Smooth muscle cell (in vitro differentiated cells): ENCODE data around the gene PSTPIP2. TPM values are rescaled to one million over a fixed set of nuclear protein-coding genes. Genes with fewer than 3 reads are reported as not detected.

Source experiments
- DNase-seq: peaks from one replicate; lab custom pipeline; 2025; ENCODE audit not compliant: unreplicated experiment; lab: John Stamatoyannopoulos, UW
- H2AFZ ChIP-seq: fragments of 200-600 bp; sonication (generic); 2 replicates; pipeline ENCODE4 v1.6.0; 2016; ENCODE audit warnings: antibody characterized with exemption, low read depth, mild to moderate bottlenecking
- H3F3A ChIP-seq: fragments of 200-600 bp; sonication (generic); 2 replicates; pipeline ENCODE4 v1.6.0; 2017; ENCODE audit warnings: antibody characterized with exemption, low read depth
- H3K27ac ChIP-seq: fragments of 200-600 bp; sonication (generic); 2 replicates; pipeline ENCODE4 v1.5.1; 2016; ENCODE audit warnings: low read depth, mild to moderate bottlenecking
- H3K27me3 ChIP-seq: fragments of 200-600 bp; sonication (generic); 2 replicates; pipeline ENCODE4 v1.6.1; 2016; ENCODE audit warnings: low read depth, mild to moderate bottlenecking
- H3K36me3 ChIP-seq: fragments of 200-600 bp; sonication (generic); 2 replicates; pipeline ENCODE4 v1.5.1; 2016; ENCODE audit warnings: low read depth
- H3K4me1 ChIP-seq: fragments of 200-600 bp; sonication (generic); 2 replicates; pipeline ENCODE4 v1.5.1; 2016; ENCODE audit warnings: low read depth
- H3K4me2 ChIP-seq: fragments of 200-600 bp; sonication (generic); 2 replicates; pipeline ENCODE4 v1.6.0; 2016; ENCODE audit warnings: mild to moderate bottlenecking
- H3K4me3 ChIP-seq: fragments of 200-600 bp; sonication (generic); 2 replicates; pipeline ENCODE4 v1.5.1; 2016; ENCODE audit warnings: mild to moderate bottlenecking
- H3K79me2 ChIP-seq: fragments of 200-600 bp; sonication (generic); 2 replicates; pipeline ENCODE4 v1.6.0; 2016; ENCODE audit warnings: low read depth, mild to moderate bottlenecking
- H3K9ac ChIP-seq: fragments of 200-600 bp; sonication (generic); 2 replicates; pipeline ENCODE4 v1.6.0; 2016; ENCODE audit warnings: low read depth
- H3K9me3 ChIP-seq: fragments of 200-600 bp; sonication (generic); replicated peaks from 2 replicates; pipeline ENCODE4 v1.5.1; 2016; ENCODE audit warnings: low read depth
- H4K20me1 ChIP-seq: fragments of 200-600 bp; sonication (generic); 2 replicates; pipeline ENCODE4 v1.6.0; 2016; ENCODE audit warnings: low read depth
- WGBS: methylation state at CpG from one replicate; pipeline ENCODE4 v1.1.7; 2016; ENCODE audit warnings: low lambda C conversion rate; 5-methylcytosine and 5-hydroxymethylcytosine counted together
- polyA plus RNA-seq: library from polyadenylated mRNA; unstranded; fragments of >200 nt; fragmentation: Nextera tagmentation; extraction: Ambion mirVana; gene quantifications from 2 replicates; pipeline ENCODE4 v1.2.1, GENCODE V29; 2016
- total RNA-seq: library from RNA; depleted of rRNA; stranded (reverse); fragments of >200 nt; gene quantifications from 2 replicates; pipeline ENCODE4 v1.2.3, GENCODE V29; 2014
- TF ChIP-seq, protein P1 (sequence below): fragments of 200-600 bp; sonication (generic); IDR thresholded peaks from 2 replicates; pipeline ENCODE4 v1.5.1; 2017; ENCODE audit warnings: borderline replicate concordance, mild to moderate bottlenecking, antibody characterized with exemption; ENCODE audit not compliant: insufficient read depth, poor library complexity, severe bottlenecking

Gene PSTPIP2
- total and polyA plus RNA-seq, 2 experiments from 2014 or later = 6.5 to 14.0 TPM

DNA sequence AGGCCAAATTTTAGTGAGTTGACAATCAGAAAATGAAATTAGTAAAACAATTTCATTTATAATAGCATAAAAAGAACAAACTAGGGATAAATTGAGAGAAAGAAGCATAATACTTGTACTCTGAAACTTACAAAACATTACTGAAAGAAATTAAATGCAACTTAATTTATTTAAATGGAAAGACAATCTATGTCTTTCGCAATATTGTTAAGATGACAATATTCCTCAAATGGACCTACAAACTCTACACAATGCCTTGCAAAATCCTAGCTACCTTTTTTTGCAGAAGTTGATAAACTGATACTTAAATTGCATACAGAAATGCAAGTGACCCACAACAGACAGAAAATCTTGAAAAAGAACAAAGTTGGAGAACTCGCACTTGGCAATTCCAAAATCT, 114.0 kb downstream of the PSTPIP2 start:
- Histone ChIP-seq H3K4me2 (no peak overlapping the region), H3K27ac (no peak overlapping the region), H3K27me3 (no peaks in the 10 kb centered on the region)

DNA sequence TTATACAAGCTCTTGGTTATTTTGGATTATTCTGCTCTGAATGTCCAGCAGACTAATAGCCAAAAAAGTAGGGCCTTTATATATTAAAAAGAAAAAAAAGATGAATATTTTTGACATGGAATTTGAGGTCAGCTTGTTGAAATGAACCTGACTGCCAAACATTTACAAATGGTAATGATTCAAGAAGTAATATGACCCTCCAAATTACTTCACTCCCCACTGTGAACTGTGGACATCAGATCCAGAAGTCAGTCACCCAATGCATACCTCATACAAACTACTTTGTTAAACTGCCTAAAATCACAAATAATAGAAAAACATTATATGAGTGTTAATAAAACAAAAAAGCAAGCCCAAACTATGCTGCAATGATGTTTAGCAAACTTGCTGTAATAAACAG, 115.0 kb downstream of the PSTPIP2 start:
- H3F3A ChIP-seq = peaks cover 18% of the 10 kb centered on the region
- no peak for DNase-seq
- TF ChIP-seq, protein P1, sequence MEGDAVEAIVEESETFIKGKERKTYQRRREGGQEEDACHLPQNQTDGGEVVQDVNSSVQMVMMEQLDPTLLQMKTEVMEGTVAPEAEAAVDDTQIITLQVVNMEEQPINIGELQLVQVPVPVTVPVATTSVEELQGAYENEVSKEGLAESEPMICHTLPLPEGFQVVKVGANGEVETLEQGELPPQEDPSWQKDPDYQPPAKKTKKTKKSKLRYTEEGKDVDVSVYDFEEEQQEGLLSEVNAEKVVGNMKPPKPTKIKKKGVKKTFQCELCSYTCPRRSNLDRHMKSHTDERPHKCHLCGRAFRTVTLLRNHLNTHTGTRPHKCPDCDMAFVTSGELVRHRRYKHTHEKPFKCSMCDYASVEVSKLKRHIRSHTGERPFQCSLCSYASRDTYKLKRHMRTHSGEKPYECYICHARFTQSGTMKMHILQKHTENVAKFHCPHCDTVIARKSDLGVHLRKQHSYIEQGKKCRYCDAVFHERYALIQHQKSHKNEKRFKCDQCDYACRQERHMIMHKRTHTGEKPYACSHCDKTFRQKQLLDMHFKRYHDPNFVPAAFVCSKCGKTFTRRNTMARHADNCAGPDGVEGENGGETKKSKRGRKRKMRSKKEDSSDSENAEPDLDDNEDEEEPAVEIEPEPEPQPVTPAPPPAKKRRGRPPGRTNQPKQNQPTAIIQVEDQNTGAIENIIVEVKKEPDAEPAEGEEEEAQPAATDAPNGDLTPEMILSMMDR = no peak
- H3K9ac ChIP-seq = no peak overlapping the region
- no peaks in the 10 kb centered on the region for H3K9me3 ChIP-seq
- H3K4me2 ChIP-seq = no peak overlapping the region
- H3K27me3 ChIP-seq = no peaks in the 10 kb centered on the region
- H2AFZ ChIP-seq = no peak overlapping the region
- H3K4me3 ChIP-seq = no peak overlapping the region
- no peaks in the 10 kb centered on the region for H3K4me1 ChIP-seq
- peaks cover 32% of the 10 kb centered on the region for H3K79me2 ChIP-seq
- H3K27ac ChIP-seq = no peak overlapping the region
- H3K36me3 ChIP-seq = peaks cover 3% of the 10 kb centered on the region
- H4K20me1 ChIP-seq = peaks cover 15% of the 10 kb centered on the region

More for the DNA sequence above, 114.0 kb downstream of the PSTPIP2 start:
- peaks cover 18% of the 10 kb centered on the region for H3F3A ChIP-seq
- peaks cover 15% of the 10 kb centered on the region for H4K20me1 ChIP-seq
- H3K4me1 ChIP-seq = no peaks in the 10 kb centered on the region
- TF ChIP-seq, protein P1 = no peak
- peaks cover 3% of the 10 kb centered on the region for H3K36me3 ChIP-seq
- peaks cover 35% of the 10 kb centered on the region for H3K79me2 ChIP-seq
- no peak for DNase-seq
- no peak overlapping the region for H2AFZ ChIP-seq
- no peak overlapping the region for H3K9ac ChIP-seq
- H3K4me3 ChIP-seq = no peak overlapping the region
- WGBS = 96% methylated on average over 2 of the region's 2 CpGs
- no peaks in the 10 kb centered on the region for H3K9me3 ChIP-seq

DNA sequence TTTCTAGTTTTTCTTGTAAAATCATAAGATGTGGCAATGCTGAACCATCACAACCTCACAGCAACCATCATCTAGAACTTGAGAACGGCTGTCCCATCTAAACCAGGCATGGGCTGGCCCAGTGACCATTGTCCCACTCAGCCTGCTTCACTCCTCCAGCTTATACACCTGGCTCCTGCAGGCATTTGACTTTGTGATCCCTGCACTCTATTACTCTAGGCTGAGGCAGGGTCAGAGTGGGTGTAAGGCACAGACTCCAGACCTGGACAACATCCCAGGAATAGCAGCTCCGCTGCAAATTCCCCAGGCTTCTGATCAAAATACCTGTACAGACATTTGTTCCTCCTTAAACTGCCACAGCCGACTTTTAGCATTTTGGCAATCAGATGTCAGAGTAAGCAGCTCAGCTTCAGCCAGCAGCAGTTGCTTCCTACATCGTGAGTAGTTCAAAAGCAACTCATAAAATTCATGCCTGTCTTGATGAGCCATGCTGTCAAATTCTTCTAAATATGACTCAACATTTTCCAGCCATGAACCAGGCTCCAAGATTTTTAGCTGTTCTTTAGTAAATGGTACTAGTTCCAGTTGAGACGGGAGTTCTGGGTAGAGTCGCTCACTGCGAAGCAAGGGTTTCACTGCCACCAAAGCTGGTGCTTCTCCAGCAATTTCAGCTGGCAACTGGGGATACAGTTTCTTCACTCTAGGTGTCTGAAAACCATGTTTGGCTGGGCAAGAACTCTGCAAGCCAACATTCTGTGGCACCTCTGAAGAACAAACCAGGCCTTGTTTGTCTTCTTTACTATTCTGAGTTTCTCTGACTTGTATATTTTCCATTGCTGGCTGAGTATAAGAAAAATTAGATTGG, 117.8 kb downstream of the PSTPIP2 start:
- TF ChIP-seq, protein P1 = no peak
- Histone ChIP-seq H3K9ac (peak overlapping the region; percentile 50), H3K27ac (peak overlapping the region; percentile 91), H3K4me3 (no peak overlapping the region), H2AFZ (no peak overlapping the region), H3K36me3 (peaks cover 7% of the 10 kb centered on the region), H3K27me3 (no peaks in the 10 kb centered on the region), H3K9me3 (no peaks in the 10 kb centered on the region), H4K20me1 (no peaks in the 10 kb centered on the region), H3F3A (peaks cover 18% of the 10 kb centered on the region), H3K4me1 (peaks cover 7% of the 10 kb centered on the region), H3K79me2 (peaks cover 17% of the 10 kb centered on the region), H3K4me2 (peak overlapping the region; percentile 32)
- 43% methylated on average over 7 of the region's 7 CpGs for WGBS
- DNase-seq = no peak
